CD4-positive, alpha-beta T cell (primary cell): ENCODE measurements around the gene DNAJC15. TPM values are rescaled to one million over a fixed set of nuclear protein-coding genes. Genes with fewer than 3 reads are reported as not detected.

Source experiments
- ATAC-seq: fragments of 200-7000 bp; cut with Tn5 transposase; one replicate; pipeline ENCODE4 v1.10.0; 2022; ENCODE audit warnings: mild to moderate bottlenecking; ENCODE audit not compliant: poor library complexity
- CTCF ChIA-PET: fragments of 350-600 bp; sonication (Branson Sonifier 250); formaldehyde crosslinking; loops from one replicate; lab custom pipeline; 2021; ENCODE audit warnings: antibody characterized with exemption, inconsistent platforms; lab: Charles Lee
- POLR2A ChIA-PET: fragments of 350-600 bp; sonication (Branson Sonifier 250); formaldehyde crosslinking; loops from one replicate; lab custom pipeline; 2021; ENCODE audit warnings: antibody characterized with exemption, inconsistent platforms; lab: Charles Lee
- DNase-seq, 14 experiments: peaks; one replicate each; pipeline ENCODE4 v3.0.0-alpha.2; 2013 to 2020; ENCODE audit warnings: mixed read lengths in 2 of 14
- H3K27ac ChIP-seq, 2 donors: one replicate each; pipeline versions ENCODE4 v1.5.1 to v1.7.0; 2013; ENCODE audit warnings: low read length in 2 of 2, low read depth in 1 of 2, mild to moderate bottlenecking in 1 of 2
- H3K27me3 ChIP-seq, 2 experiments: 1 replicate in 1 of 2; 2 replicates in 1 of 2; pipeline versions ENCODE4 v1.6.1 to v1.7.0; 2013; ENCODE audit warnings: low read length in 2 of 2, control low read depth in 1 of 2, mild to moderate bottlenecking in 1 of 2, moderate library complexity in 1 of 2; ENCODE audit not compliant: insufficient read depth in 2 of 2, control insufficient read depth in 1 of 2
- H3K36me3 ChIP-seq: one replicate; pipeline ENCODE4 v1.6.1; 2013; ENCODE audit warnings: low read length, control low read depth; ENCODE audit not compliant: insufficient read depth
- H3K4me1 ChIP-seq: one replicate; pipeline ENCODE4 v1.6.1; 2013; ENCODE audit warnings: low read length, control low read depth; ENCODE audit not compliant: insufficient read depth
- H3K4me3 ChIP-seq: one replicate; pipeline ENCODE4 v1.5.1; 2013; ENCODE audit warnings: mild to moderate bottlenecking, low read length, moderate library complexity
- H3K9me3 ChIP-seq, 2 experiments: 1 replicate in 1 of 2; 2 replicates in 1 of 2; pipeline versions ENCODE4 v1.6.1 to v1.7.0; 2013; ENCODE audit warnings: low read length in 2 of 2, mild to moderate bottlenecking in 2 of 2, control low read depth in 1 of 2, moderate library complexity in 1 of 2; ENCODE audit not compliant: control insufficient read depth in 1 of 2, insufficient read depth in 1 of 2
- H3K27ac Mint-ChIP-seq: one replicate; pipeline ENCODE4 v1.8.0; 2020; ENCODE audit warnings: mixed read lengths
- H3K27me3 Mint-ChIP-seq: one replicate; pipeline ENCODE4 v1.8.0; 2021; ENCODE audit warnings: mixed read lengths
- H3K36me3 Mint-ChIP-seq: one replicate; pipeline ENCODE4 v1.8.0; 2021; ENCODE audit warnings: low read depth, mixed read lengths
- H3K4me1 Mint-ChIP-seq: one replicate; pipeline ENCODE4 v1.8.0; 2021; ENCODE audit warnings: low read depth, mixed read lengths
- H3K4me3 Mint-ChIP-seq: one replicate; pipeline ENCODE4 v1.8.0; 2020; ENCODE audit warnings: mild to moderate bottlenecking, mixed read lengths
- H3K9me3 Mint-ChIP-seq: one replicate; pipeline ENCODE4 v1.8.0; 2020; ENCODE audit warnings: mixed read lengths
- intact Hi-C, 2 experiments: fragments of 100-400 bp; cut with DNase I in 1 of 2; cut with micrococcal nuclease in 1 of 2; formaldehyde crosslinking; loops; one replicate each; pipeline versions ENCODE4 v1.15.1 to v1.9.0; 2023 to 2025; cut with DNase I, micrococcal nuclease
- total RNA-seq, 174 experiments: library from RNA in 2 of 174; stranded (reverse) in 2 of 174; gene quantifications; one replicate each; pipeline ENCODE4 v1.2.3 and lab custom pipeline; 2021 to 2026
- TF ChIP-seq, protein P1 (sequence below): fragments of 200-600 bp; IDR thresholded peaks from one replicate; pipeline ENCODE4 v1.8.0; 2022; ENCODE audit warnings: antibody characterized with exemption, mild to moderate bottlenecking

Gene DNAJC15
- total RNA-seq, 2 experiments from 2014 or later = 6.8 to 7.6 TPM

- no peak overlapping the region for H3K27ac ChIP-seq
- TF ChIP-seq, protein P1, sequence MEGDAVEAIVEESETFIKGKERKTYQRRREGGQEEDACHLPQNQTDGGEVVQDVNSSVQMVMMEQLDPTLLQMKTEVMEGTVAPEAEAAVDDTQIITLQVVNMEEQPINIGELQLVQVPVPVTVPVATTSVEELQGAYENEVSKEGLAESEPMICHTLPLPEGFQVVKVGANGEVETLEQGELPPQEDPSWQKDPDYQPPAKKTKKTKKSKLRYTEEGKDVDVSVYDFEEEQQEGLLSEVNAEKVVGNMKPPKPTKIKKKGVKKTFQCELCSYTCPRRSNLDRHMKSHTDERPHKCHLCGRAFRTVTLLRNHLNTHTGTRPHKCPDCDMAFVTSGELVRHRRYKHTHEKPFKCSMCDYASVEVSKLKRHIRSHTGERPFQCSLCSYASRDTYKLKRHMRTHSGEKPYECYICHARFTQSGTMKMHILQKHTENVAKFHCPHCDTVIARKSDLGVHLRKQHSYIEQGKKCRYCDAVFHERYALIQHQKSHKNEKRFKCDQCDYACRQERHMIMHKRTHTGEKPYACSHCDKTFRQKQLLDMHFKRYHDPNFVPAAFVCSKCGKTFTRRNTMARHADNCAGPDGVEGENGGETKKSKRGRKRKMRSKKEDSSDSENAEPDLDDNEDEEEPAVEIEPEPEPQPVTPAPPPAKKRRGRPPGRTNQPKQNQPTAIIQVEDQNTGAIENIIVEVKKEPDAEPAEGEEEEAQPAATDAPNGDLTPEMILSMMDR = no peak
- Mint-ChIP-seq H3K36me3 (no peaks in the 10 kb centered on the region), H3K9me3 (no peaks in the 10 kb centered on the region), H3K27ac (no peak overlapping the region), H3K27me3 (peaks cover 3% of the 10 kb centered on the region), H3K4me1 (no peaks in the 10 kb centered on the region), H3K4me3 (no peak overlapping the region)
- ChIA-PET CTCF (no interaction called here), POLR2A (no interaction called here)
- H3K27me3 ChIP-seq = no peaks in the 10 kb centered on the region
- no peaks in the 10 kb centered on the region for H3K9me3 ChIP-seq
- DNase-seq = no peak
- no peaks in the 10 kb centered on the region for H3K4me1 ChIP-seq
- intact Hi-C loops = no loop called here
- no peaks in the 10 kb centered on the region for H3K36me3 ChIP-seq
- H3K4me3 ChIP-seq = no peak overlapping the region
- no peak for ATAC-seq
Measured at GRCh38 chr13:43153436-43154090, 130.2 kb downstream of the DNAJC15 start.

DNA sequence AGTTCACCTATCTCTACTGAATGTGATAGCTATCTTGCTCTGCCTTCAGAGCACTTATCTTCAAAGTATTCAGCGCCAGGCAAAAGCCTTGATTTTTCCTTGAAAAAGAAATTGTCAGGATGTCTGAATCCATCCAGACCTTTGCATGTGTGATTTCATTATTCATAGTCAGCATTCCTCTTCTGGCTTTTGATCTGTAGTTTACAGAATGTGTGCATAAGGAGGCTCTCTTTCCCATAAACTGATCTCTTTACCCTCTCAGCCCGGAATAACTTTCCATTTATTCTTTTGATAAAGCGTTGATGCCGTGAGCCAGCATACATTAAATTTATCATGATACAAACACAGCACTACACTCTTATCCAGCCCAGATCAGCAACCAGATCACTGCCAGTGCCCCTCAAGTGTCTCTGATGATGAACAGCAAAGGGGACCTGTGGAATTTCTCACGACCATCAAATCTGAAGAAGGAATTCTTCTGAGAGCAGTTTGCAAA is 130.8 kb downstream of the DNAJC15 start:
- H3K27ac Mint-ChIP-seq = no peak overlapping the region
- H3K27ac ChIP-seq = no peak overlapping the region
- no peak overlapping the region for H3K4me3 ChIP-seq
- H3K27me3 Mint-ChIP-seq = peaks cover 3% of the 10 kb centered on the region
- H3K4me3 Mint-ChIP-seq = no peak overlapping the region
- H3K9me3 ChIP-seq = no peaks in the 10 kb centered on the region
- H3K36me3 Mint-ChIP-seq = no peaks in the 10 kb centered on the region
- no peaks in the 10 kb centered on the region for H3K36me3 ChIP-seq
- ATAC-seq (no peak), DNase-seq (no peak)
- H3K9me3 Mint-ChIP-seq = no peaks in the 10 kb centered on the region
- TF ChIP-seq, protein P1 = no peak
- intact Hi-C loops = no loop called here
- no peaks in the 10 kb centered on the region for H3K27me3 ChIP-seq
- ChIA-PET CTCF (no interaction called here), POLR2A (no interaction called here)
- no peaks in the 10 kb centered on the region for H3K4me1 ChIP-seq
- no peaks in the 10 kb centered on the region for H3K4me1 Mint-ChIP-seq

GRCh38 chr13:43154839-43155238 is 131.5 kb downstream of the DNAJC15 start:
- Histone ChIP-seq H3K4me1 (no peaks in the 10 kb centered on the region), H3K27me3 (no peaks in the 10 kb centered on the region), H3K4me3 (no peak overlapping the region), H3K36me3 (no peaks in the 10 kb centered on the region), H3K27ac (no peak overlapping the region), H3K9me3 (no peaks in the 10 kb centered on the region)
- Mint-ChIP-seq H3K27ac (no peak overlapping the region), H3K4me1 (no peaks in the 10 kb centered on the region), H3K9me3 (no peaks in the 10 kb centered on the region), H3K4me3 (no peak overlapping the region), H3K27me3 (peaks cover 3% of the 10 kb centered on the region), H3K36me3 (no peaks in the 10 kb centered on the region)
- TF ChIP-seq, protein P1 = no peak
- DNase-seq (no peak), ATAC-seq (no peak)
- CTCF ChIA-PET = no interaction called here
- intact Hi-C loops = no loop called here
- POLR2A ChIA-PET = no interaction called here
